ENCODE measurements around the gene GRIA1.

The GRIA1 gene

DNA sequence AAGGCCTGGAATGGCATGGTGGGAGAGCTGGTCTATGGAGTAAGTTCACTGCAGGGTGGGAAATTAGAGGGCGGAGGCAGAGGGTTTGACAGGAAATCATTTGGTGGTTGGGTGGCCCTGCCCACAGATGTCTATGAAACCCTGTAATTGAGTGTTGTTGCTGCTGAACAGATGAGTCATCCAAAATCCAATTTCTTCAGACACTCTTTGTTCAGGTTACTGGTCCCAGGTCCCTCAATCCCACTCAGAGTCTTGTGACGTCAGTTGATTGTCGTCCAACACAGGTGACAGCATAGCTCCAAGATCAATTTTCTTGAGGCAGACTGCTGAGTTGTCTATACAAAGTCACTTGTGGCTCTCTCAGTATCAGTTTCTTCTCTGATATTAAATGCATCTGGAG is 208.6 kb downstream of the GRIA1 start:
- Histone ChIP-seq H3K79me2 (ENCODE audit: low read length) (no peaks in the 10 kb centered on the region), H3K9ac (ENCODE audit: low read length) (no peak overlapping the region), H3K27ac (ENCODE audit: low read length) (no peak overlapping the region), H3K9me2 (replicated peaks; ENCODE audit: insufficient read depth, low read length) (no peaks in the 10 kb centered on the region), H3F3A (ENCODE audit: insufficient read depth, low read length) (no peaks in the 10 kb centered on the region), H3K27me3 (replicated peaks; ENCODE audit: insufficient read depth, low read length) (no peaks in the 10 kb centered on the region), H3K36me3 (replicated peaks; ENCODE audit: insufficient read depth, low read length) (no peaks in the 10 kb centered on the region), H3K4me3 (ENCODE audit: low read length) (no peak overlapping the region), H3K4me1 (ENCODE audit: low read length) (no peaks in the 10 kb centered on the region), H3K9me3 (replicated peaks; ENCODE audit: insufficient read depth, low read length) (no peaks in the 10 kb centered on the region), H2AFZ (ENCODE audit: low read length) (no peak overlapping the region), H3K4me2 (ENCODE audit: low read depth, low read length) (no peak overlapping the region), H4K20me1 (ENCODE audit: insufficient read depth, low read length) (no peaks in the 10 kb centered on the region)
- no peak for TF ChIP-seq EZH2phosphoT487 (IDR thresholded peaks at IDR 0.05; ENCODE audit: low read length)
- TF ChIP-seq EZH2 (optimal IDR thresholded peaks at IDR 0.05; ENCODE audit: low read depth, low read length): no peak
- TF ChIP-seq, protein P1, sequence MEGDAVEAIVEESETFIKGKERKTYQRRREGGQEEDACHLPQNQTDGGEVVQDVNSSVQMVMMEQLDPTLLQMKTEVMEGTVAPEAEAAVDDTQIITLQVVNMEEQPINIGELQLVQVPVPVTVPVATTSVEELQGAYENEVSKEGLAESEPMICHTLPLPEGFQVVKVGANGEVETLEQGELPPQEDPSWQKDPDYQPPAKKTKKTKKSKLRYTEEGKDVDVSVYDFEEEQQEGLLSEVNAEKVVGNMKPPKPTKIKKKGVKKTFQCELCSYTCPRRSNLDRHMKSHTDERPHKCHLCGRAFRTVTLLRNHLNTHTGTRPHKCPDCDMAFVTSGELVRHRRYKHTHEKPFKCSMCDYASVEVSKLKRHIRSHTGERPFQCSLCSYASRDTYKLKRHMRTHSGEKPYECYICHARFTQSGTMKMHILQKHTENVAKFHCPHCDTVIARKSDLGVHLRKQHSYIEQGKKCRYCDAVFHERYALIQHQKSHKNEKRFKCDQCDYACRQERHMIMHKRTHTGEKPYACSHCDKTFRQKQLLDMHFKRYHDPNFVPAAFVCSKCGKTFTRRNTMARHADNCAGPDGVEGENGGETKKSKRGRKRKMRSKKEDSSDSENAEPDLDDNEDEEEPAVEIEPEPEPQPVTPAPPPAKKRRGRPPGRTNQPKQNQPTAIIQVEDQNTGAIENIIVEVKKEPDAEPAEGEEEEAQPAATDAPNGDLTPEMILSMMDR (IDR thresholded peaks at IDR 0.05; ENCODE audit: low read length): no peak
- DNase-seq: no peak

DNA sequence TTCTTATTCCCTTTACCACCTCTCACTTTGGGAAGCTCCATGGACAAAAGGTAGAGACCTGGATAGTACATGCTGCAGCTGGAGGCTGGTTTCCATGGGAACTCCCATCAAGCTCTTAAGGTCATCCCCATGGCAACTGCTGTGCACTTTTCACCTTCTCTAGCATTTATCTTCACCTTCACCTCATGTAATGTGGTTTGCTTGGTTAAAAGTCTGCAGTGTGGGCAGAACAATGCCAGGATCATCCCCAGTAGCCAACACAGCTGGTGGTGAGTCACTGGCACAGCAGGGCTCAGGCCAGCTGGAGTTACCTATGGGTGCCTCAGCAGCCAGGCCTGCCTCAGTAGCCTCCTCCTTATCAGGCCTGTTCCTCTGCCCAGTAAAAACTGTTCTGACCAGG is 210.5 kb downstream of the GRIA1 start:
- Histone ChIP-seq H3K27ac (ENCODE audit: low read length) (no peak overlapping the region), H4K20me1 (ENCODE audit: insufficient read depth, low read length) (no peaks in the 10 kb centered on the region), H3K4me2 (ENCODE audit: low read depth, low read length) (no peak overlapping the region), H3K9me3 (replicated peaks; ENCODE audit: insufficient read depth, low read length) (no peaks in the 10 kb centered on the region), H3K79me2 (ENCODE audit: low read length) (no peaks in the 10 kb centered on the region), H3K27me3 (replicated peaks; ENCODE audit: insufficient read depth, low read length) (no peaks in the 10 kb centered on the region), H3K36me3 (replicated peaks; ENCODE audit: insufficient read depth, low read length) (no peaks in the 10 kb centered on the region), H3K9me2 (replicated peaks; ENCODE audit: insufficient read depth, low read length) (no peaks in the 10 kb centered on the region), H3F3A (ENCODE audit: insufficient read depth, low read length) (no peaks in the 10 kb centered on the region), H3K4me3 (ENCODE audit: low read length) (no peak overlapping the region), H3K4me1 (ENCODE audit: low read length) (no peaks in the 10 kb centered on the region), H2AFZ (ENCODE audit: low read length) (no peak overlapping the region), H3K9ac (ENCODE audit: low read length) (no peak overlapping the region)
- DNase-seq: no peak
- TF ChIP-seq EZH2phosphoT487 (IDR thresholded peaks at IDR 0.05; ENCODE audit: low read length): no peak
- TF ChIP-seq, protein P1 (IDR thresholded peaks at IDR 0.05; ENCODE audit: low read length): no peak
- TF ChIP-seq EZH2 (optimal IDR thresholded peaks at IDR 0.05; ENCODE audit: low read depth, low read length): no peak

- no peaks in the 10 kb centered on the region for H3K79me2 ChIP-seq (ENCODE audit: low read length)
These were observed 211.8 kb downstream of the GRIA1 start for GRCh38 chr5:153702265-153702664.

More at GRCh38 chr5:153702265-153702664, 211.8 kb downstream of the GRIA1 start:
- Histone ChIP-seq H3K9me2 (replicated peaks; ENCODE audit: insufficient read depth, low read length) (no peaks in the 10 kb centered on the region), H3K4me2 (ENCODE audit: low read depth, low read length) (no peak overlapping the region), H2AFZ (ENCODE audit: low read length) (no peak overlapping the region), H3K27ac (ENCODE audit: low read length) (no peak overlapping the region), H3F3A (ENCODE audit: insufficient read depth, low read length) (no peaks in the 10 kb centered on the region), H3K27me3 (replicated peaks; ENCODE audit: insufficient read depth, low read length) (no peaks in the 10 kb centered on the region), H3K9ac (ENCODE audit: low read length) (no peak overlapping the region), H4K20me1 (ENCODE audit: insufficient read depth, low read length) (no peaks in the 10 kb centered on the region), H3K4me1 (ENCODE audit: low read length) (no peaks in the 10 kb centered on the region), H3K36me3 (replicated peaks; ENCODE audit: insufficient read depth, low read length) (no peaks in the 10 kb centered on the region), H3K4me3 (ENCODE audit: low read length) (no peak overlapping the region), H3K9me3 (replicated peaks; ENCODE audit: insufficient read depth, low read length) (no peaks in the 10 kb centered on the region)
- no peak for DNase-seq
- TF ChIP-seq EZH2 (optimal IDR thresholded peaks at IDR 0.05; ENCODE audit: low read depth, low read length) (no peak), EZH2phosphoT487 (IDR thresholded peaks at IDR 0.05; ENCODE audit: low read length) (no peak)
- TF ChIP-seq, protein P1 (IDR thresholded peaks at IDR 0.05; ENCODE audit: low read length): no peak

All from MM.1S (cell line).